Vagina (tissue), 2 donors: Measurements from ENCODE around the gene MEOX1. TPM values are rescaled to one million over a fixed set of nuclear protein-coding genes. Genes with fewer than 3 reads are reported as not detected.

Experiments
- DNase-seq, 2 donors: peaks; one replicate each; pipeline ENCODE4 v3.0.0-alpha.2; 2017; ENCODE audit errors: extremely low spot score in 2 of 2
- H3K27ac ChIP-seq: fragments of 200-600 bp; sonication (generic); one replicate; pipeline ENCODE4 v1.5.1; 2019
- H3K27me3 ChIP-seq: fragments of 200-600 bp; sonication (generic); one replicate; pipeline ENCODE4 v1.5.1; 2019
- H3K36me3 ChIP-seq, 2 donors: fragments of 200-600 bp; sonication (generic); one replicate each; pipeline ENCODE4 v1.5.1; 2017 to 2019
- H3K4me1 ChIP-seq: fragments of 200-600 bp; sonication (generic); one replicate; pipeline ENCODE4 v1.5.1; 2019
- H3K4me3 ChIP-seq, 2 donors: fragments of 200-600 bp; sonication (generic); 1 replicate in 1 of 2; 2 replicates in 1 of 2; pipeline ENCODE4 v1.5.1; 2016 to 2019
- H3K9me3 ChIP-seq: fragments of 200-600 bp; sonication (generic); one replicate; pipeline ENCODE4 v1.5.1; 2019
- POLR2A ChIP-seq, 2 donors: fragments of 450-650 bp; IDR thresholded peaks; one replicate each; pipeline ENCODE4 v1.6.1; 2017; ENCODE audit warnings: antibody characterized with exemption in 2 of 2, mild to moderate bottlenecking in 2 of 2, moderate library complexity in 2 of 2
- POLR2AphosphoS5 ChIP-seq, 2 donors: sonication (generic); formaldehyde crosslinking; IDR thresholded peaks; one replicate each; pipeline ENCODE4 v1.9.0; 2017; ENCODE audit warnings: antibody characterized with exemption in 2 of 2, mild to moderate bottlenecking in 2 of 2, low read depth in 1 of 2; ENCODE audit not compliant: insufficient read depth in 1 of 2
- intact Hi-C: fragments of 100-400 bp; cut with DNase I; formaldehyde crosslinking; loops from one replicate; pipeline ENCODE4 v1.15.1; 2023
- total RNA-seq: library from RNA; depleted of rRNA; stranded (reverse); fragments of >200 nt; gene quantifications from one replicate; pipeline ENCODE4 v1.2.3, GENCODE V29; 2016
- TF ChIP-seq, protein P1 (sequence below), 3 experiments: fragments of 450-650 bp in 2 of 3; fragments of 200-600 bp in 1 of 3; sonication (generic) in 1 of 3; IDR thresholded peaks; one replicate each; pipeline ENCODE4 v1.5.1; 2017 to 2019; ENCODE audit warnings: antibody characterized with exemption in 3 of 3, mild to moderate bottlenecking in 2 of 3, moderate library complexity in 2 of 3

MEOX1 gene
- total RNA-seq, 1 donor from 2014 or later = 4.7 TPM

DNA sequence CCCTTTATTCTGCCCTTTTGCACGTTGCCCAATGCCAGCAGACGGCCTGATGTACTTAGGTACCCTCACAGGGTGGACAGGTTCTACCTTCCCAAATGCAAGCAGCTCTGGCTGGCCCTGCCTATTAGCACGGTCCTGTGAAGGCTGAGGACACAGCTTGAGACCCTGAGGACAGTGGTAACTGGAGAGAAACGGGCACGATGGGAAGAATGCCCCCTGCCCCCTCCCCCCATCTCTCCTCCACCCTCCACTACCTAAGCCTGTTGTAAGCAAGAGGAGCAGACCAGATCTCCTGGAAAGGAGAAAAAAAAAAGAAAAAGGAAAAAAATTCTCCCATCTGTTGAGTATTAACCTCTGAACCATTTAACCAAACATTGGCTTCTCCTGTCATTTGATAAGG, 34.1 kb downstream of the MEOX1 start:
- Histone ChIP-seq H3K36me3 (no peaks in the 10 kb centered on the region), H3K9me3 (no peaks in the 10 kb centered on the region), H3K27me3 (no peaks in the 10 kb centered on the region), H3K4me1 (no peaks in the 10 kb centered on the region), H3K4me3 (no peak overlapping the region), H3K27ac (no peak overlapping the region)
- no peak for DNase-seq
- TF ChIP-seq POLR2AphosphoS5 (IDR thresholded peaks at IDR 0.05; ENCODE audit: insufficient read depth in 1 of 2, low read depth in 1 of 2) = no peak
- no peak for TF ChIP-seq POLR2A (IDR thresholded peaks at IDR 0.05)
- TF ChIP-seq, protein P1, sequence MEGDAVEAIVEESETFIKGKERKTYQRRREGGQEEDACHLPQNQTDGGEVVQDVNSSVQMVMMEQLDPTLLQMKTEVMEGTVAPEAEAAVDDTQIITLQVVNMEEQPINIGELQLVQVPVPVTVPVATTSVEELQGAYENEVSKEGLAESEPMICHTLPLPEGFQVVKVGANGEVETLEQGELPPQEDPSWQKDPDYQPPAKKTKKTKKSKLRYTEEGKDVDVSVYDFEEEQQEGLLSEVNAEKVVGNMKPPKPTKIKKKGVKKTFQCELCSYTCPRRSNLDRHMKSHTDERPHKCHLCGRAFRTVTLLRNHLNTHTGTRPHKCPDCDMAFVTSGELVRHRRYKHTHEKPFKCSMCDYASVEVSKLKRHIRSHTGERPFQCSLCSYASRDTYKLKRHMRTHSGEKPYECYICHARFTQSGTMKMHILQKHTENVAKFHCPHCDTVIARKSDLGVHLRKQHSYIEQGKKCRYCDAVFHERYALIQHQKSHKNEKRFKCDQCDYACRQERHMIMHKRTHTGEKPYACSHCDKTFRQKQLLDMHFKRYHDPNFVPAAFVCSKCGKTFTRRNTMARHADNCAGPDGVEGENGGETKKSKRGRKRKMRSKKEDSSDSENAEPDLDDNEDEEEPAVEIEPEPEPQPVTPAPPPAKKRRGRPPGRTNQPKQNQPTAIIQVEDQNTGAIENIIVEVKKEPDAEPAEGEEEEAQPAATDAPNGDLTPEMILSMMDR (IDR thresholded peaks at IDR 0.05) = no peak
- intact Hi-C loops = no loop called here

DNA sequence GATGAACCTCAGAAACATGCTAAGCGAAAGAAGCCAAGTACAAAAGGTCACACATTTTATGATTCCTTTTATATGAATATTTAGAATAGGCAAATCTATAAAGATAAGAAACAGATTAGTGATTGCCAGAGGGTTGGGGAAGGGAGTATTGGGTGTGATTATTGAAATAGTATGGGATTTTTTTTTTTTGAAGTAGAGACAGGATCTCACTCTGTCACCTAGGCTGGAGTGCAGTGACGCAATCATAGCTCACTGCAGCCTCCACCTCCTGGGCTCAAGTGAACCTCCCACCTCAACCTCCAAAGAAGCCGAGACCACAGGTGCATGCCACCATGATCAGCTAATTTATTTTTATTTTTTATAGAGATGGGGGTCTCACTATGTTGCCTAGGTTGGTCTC, 35.7 kb downstream of the MEOX1 start:
- no peak overlapping the region for H3K4me3 ChIP-seq
- intact Hi-C loops = no loop called here
- H3K27me3 ChIP-seq = no peaks in the 10 kb centered on the region
- H3K4me1 ChIP-seq = no peaks in the 10 kb centered on the region
- no peak for DNase-seq
- no peak overlapping the region for H3K27ac ChIP-seq
- H3K9me3 ChIP-seq = no peaks in the 10 kb centered on the region
- no peaks in the 10 kb centered on the region for H3K36me3 ChIP-seq
- no peak for TF ChIP-seq POLR2A (IDR thresholded peaks at IDR 0.05)
- no peak for TF ChIP-seq POLR2AphosphoS5 (IDR thresholded peaks at IDR 0.05; ENCODE audit: insufficient read depth in 1 of 2, low read depth in 1 of 2)
- TF ChIP-seq, protein P1 (IDR thresholded peaks at IDR 0.05) = no peak

DNA sequence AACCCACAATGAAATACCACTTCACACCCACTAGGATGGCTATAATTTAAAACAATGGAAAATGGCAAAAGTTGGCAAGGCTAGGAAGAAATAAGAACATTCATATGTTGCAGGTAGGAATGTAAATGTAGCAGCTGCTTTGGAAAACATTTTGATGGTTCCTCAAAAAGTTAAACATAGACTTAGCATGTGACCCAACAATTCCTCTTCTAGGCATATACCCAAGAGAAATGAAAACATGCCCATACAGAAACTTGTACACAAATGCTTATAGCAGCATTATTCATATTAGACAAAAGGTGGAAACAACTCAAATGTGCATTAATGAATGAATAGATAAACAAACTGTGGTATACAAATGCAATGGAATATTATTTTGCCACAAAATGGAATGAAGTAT, 36.1 kb downstream of the MEOX1 start:
- no peaks in the 10 kb centered on the region for H3K4me1 ChIP-seq
- no peak overlapping the region for H3K27ac ChIP-seq
- no peaks in the 10 kb centered on the region for H3K27me3 ChIP-seq
- no peak for DNase-seq
- intact Hi-C loops = no loop called here
- TF ChIP-seq POLR2A (IDR thresholded peaks at IDR 0.05) (no peak), POLR2AphosphoS5 (IDR thresholded peaks at IDR 0.05; ENCODE audit: insufficient read depth in 1 of 2, low read depth in 1 of 2) (no peak)
- TF ChIP-seq, protein P1 (IDR thresholded peaks at IDR 0.05) = no peak
- H3K36me3 ChIP-seq = no peaks in the 10 kb centered on the region
- H3K4me3 ChIP-seq = no peak overlapping the region
- no peaks in the 10 kb centered on the region for H3K9me3 ChIP-seq

DNA sequence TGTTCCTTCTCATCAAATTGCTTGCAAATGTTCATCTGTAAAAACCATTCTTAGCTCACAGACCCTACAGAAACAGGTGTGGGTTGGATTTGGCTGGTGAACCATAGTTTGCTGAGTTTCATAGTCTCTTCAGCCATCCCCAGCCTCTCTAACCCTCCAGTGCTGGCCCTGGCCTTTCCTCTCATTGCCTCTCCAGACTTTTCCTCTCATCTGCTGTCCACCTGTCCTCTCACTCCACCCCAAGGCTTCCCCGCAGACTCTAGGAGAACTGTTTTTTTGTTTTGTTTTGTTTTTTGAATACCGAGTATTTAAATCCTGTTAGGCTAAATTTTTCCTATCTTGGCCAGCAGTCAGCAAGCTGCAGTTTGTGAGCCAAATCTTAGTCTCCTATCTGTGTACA, 41.1 kb downstream of the MEOX1 start:
- intact Hi-C loops = no loop called here
- no peak for DNase-seq
- H3K27ac ChIP-seq = no peak overlapping the region
- no peak for TF ChIP-seq POLR2A (IDR thresholded peaks at IDR 0.05)
- TF ChIP-seq POLR2AphosphoS5 (IDR thresholded peaks at IDR 0.05; ENCODE audit: insufficient read depth in 1 of 2, low read depth in 1 of 2) = no peak
- TF ChIP-seq, protein P1 (IDR thresholded peaks at IDR 0.05) = no peak
- H3K36me3 ChIP-seq = no peaks in the 10 kb centered on the region
- no peak overlapping the region for H3K4me3 ChIP-seq
- no peaks in the 10 kb centered on the region for H3K27me3 ChIP-seq
- H3K4me1 ChIP-seq = no peaks in the 10 kb centered on the region
- H3K9me3 ChIP-seq = no peaks in the 10 kb centered on the region

DNA sequence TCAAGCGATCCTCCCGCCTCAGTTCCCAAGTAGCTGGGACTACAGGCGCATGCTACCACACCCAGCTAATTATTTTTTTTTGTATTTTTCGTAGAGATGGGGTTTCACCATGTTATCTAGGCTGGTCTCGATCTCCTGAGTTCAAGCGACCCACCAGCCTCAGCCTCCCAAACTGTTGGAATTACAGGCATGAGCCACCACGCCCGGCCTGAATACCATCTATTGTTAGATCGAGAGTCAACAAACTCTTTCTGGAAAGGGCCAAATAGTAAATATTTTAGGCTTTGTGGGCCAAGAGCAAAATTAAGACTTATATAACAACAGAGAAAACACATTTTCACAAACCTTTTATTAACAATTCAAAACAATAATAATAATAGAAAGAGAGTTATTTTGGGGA, 41.6 kb downstream of the MEOX1 start:
- Histone ChIP-seq H3K27ac (no peak overlapping the region), H3K36me3 (no peaks in the 10 kb centered on the region), H3K4me3 (no peak overlapping the region), H3K27me3 (no peaks in the 10 kb centered on the region), H3K9me3 (no peaks in the 10 kb centered on the region), H3K4me1 (no peaks in the 10 kb centered on the region)
- DNase-seq = no peak
- TF ChIP-seq POLR2A (IDR thresholded peaks at IDR 0.05) (no peak), POLR2AphosphoS5 (IDR thresholded peaks at IDR 0.05; ENCODE audit: insufficient read depth in 1 of 2, low read depth in 1 of 2) (no peak)
- TF ChIP-seq, protein P1 (IDR thresholded peaks at IDR 0.05) = no peak
- intact Hi-C loops = no loop called here
